ENCODE measurements around the gene ADD1. TPM values are rescaled to one million over a fixed set of nuclear protein-coding genes. Genes with fewer than 3 reads are reported as not detected.

The ADD1 gene
- total RNA-seq, 1 experiment from 2014 or later, result 232 TPM

DNA sequence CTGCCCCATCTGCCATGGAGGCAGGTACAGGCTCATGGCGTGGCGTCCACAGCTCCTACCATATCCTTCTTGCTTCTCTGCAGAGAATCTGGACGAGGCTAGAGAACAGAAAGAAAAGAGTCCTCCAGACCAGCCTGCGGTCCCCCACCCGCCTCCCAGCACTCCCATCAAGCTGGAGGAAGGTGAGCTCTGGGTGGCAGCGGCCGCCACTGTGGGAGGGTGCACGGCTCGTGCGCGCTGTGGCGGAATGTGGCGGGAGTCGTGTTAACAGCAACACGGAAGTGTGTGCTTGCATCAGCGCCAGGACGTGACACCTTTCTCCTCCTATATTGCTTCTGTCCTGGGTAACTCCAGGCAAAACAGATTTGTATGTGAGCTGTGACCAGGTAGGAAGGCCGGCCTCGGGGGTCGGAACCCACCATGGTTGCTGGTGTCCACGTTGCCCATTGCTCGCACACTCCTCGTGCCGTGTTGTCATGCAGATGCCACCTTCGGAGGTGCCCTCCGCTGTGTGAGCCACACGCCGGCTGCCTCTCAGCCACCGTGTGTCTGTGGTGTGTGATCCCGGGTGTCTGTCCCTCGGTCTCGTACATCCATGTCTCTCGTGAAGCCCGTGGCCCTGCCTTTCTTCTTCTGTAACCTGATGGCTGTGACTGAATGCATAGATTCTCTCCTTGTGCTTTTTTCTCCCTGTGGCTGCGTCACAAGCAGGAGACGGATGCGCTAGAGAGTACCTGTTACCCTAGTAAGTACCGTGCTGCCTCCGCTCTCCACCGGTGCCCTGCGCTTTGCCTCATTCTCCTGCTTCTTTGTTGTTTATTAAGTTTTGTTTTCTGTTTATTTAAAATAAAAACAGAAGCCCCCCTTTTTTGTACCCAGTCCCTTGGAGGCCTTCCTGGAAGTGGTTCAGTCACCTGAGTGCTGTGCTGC lies 82.6 kb downstream of the ADD1 start:
- BruUV-seq (replicated peaks), result no TSS peak
- no peaks in the 10 kb centered on the region for H3K9me3 ChIP-seq (ENCODE audit: low read depth, low read length, poor library complexity, severe bottlenecking)
- H3K27me3 ChIP-seq (replicated peaks; ENCODE audit: insufficient read depth, low read depth, low read length, poor library complexity), result no peaks in the 10 kb centered on the region
- no peaks in the 10 kb centered on the region for H3K4me1 ChIP-seq (ENCODE audit: insufficient read depth, low read length, poor library complexity, severe bottlenecking)
- H3K36me3 ChIP-seq (ENCODE audit: insufficient read depth, low read length, poor library complexity, severe bottlenecking), result peaks cover 43% of the 10 kb centered on the region
- no peak overlapping the region for H3K4me3 ChIP-seq (ENCODE audit: low read depth, low read length, poor library complexity, severe bottlenecking)
- H3K27ac ChIP-seq (ENCODE audit: low read depth, low read length, poor library complexity, severe bottlenecking), result no peak overlapping the region
- intact Hi-C loops (cut with micrococcal nuclease; ENCODE audit: unreplicated experiment), result no loop called here
- no peak for DNase-seq (ENCODE audit: low spot score)
- POLR2A ChIA-PET (ENCODE audit: low non-redundant PET), result no interaction called here
- CTCF ChIA-PET, result no interaction called here
- no peak for TF ChIP-seq EZH2 (IDR thresholded peaks at IDR 0.05; ENCODE audit: borderline replicate concordance, low read depth, low read length, poor library complexity, severe bottlenecking)
- TF ChIP-seq, protein P1, sequence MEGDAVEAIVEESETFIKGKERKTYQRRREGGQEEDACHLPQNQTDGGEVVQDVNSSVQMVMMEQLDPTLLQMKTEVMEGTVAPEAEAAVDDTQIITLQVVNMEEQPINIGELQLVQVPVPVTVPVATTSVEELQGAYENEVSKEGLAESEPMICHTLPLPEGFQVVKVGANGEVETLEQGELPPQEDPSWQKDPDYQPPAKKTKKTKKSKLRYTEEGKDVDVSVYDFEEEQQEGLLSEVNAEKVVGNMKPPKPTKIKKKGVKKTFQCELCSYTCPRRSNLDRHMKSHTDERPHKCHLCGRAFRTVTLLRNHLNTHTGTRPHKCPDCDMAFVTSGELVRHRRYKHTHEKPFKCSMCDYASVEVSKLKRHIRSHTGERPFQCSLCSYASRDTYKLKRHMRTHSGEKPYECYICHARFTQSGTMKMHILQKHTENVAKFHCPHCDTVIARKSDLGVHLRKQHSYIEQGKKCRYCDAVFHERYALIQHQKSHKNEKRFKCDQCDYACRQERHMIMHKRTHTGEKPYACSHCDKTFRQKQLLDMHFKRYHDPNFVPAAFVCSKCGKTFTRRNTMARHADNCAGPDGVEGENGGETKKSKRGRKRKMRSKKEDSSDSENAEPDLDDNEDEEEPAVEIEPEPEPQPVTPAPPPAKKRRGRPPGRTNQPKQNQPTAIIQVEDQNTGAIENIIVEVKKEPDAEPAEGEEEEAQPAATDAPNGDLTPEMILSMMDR (conservative IDR thresholded peaks at IDR 0.05; ENCODE audit: low read depth, low read length), result no peak

DNA sequence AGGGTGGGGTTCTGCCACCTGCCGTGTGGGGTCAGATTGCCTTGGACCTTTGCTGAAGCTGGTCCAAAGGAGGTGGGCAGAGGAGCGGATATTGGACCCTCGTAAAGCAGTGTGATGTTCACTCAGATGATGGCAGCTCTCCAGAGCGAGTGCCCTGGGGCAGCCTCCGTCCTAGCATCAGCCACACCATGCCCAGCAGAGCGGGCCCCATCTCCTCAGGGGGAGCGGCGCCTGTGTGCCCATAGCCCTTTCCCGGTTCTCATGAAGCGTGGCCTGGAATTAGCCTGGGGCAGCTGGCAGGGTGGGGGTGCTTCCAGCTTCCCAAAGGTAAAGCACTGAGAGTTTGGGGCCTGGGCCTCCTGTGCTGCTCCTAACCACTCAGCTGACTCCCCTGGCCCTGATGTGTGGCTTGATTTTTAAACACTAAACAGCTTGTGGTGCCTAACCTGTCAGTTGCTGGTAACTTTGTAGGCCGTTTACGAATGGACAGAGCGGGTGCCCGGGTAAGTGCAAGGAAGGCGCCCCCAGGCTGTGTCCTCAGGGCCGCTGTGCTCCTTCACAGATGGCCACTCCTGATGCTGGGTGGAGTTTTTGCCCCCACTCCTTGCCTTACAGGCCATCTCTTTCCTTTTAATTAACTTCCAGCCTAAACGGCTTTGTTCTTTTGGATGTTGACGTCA lies 83.5 kb downstream of the ADD1 start:
- Histone ChIP-seq H3K27me3 (replicated peaks; ENCODE audit: insufficient read depth, low read depth, low read length, poor library complexity) (no peaks in the 10 kb centered on the region), H3K4me3 (ENCODE audit: low read depth, low read length, poor library complexity, severe bottlenecking) (no peak overlapping the region), H3K36me3 (ENCODE audit: insufficient read depth, low read length, poor library complexity, severe bottlenecking) (peaks cover 47% of the 10 kb centered on the region), H3K4me1 (ENCODE audit: insufficient read depth, low read length, poor library complexity, severe bottlenecking) (no peaks in the 10 kb centered on the region), H3K9me3 (ENCODE audit: low read depth, low read length, poor library complexity, severe bottlenecking) (no peaks in the 10 kb centered on the region), H3K27ac (ENCODE audit: low read depth, low read length, poor library complexity, severe bottlenecking) (no peak overlapping the region)
- TF ChIP-seq, protein P1 (conservative IDR thresholded peaks at IDR 0.05; ENCODE audit: low read depth, low read length), result no peak
- no peak for TF ChIP-seq EZH2 (IDR thresholded peaks at IDR 0.05; ENCODE audit: borderline replicate concordance, low read depth, low read length, poor library complexity, severe bottlenecking)
- ChIA-PET CTCF (no interaction called here), POLR2A (ENCODE audit: low non-redundant PET) (no interaction called here)
- DNase-seq (ENCODE audit: low spot score), result no peak
- no TSS peak for BruUV-seq (replicated peaks)
- intact Hi-C loops (cut with micrococcal nuclease; ENCODE audit: unreplicated experiment), result no loop called here

DNA sequence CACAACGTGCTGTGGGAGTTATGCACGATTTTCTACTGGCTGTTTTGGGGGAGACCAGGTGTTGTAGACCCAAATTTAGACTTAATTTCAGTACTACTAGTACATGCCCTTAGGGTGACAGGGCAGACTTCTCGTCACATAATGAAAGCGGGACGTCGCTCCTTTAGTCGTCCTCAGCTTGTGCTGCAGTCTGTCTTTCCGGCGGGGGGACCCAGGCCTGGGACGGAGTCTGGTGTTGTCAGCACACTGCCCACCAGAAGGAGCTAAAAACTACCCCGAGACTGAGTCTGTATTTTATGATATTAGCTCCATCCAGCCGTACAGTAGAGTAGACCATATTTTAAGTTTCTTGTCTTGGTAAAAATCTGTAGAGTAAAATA lies 84.0 kb downstream of the ADD1 start:
- POLR2A ChIA-PET (ENCODE audit: low non-redundant PET), result no interaction called here
- CTCF ChIA-PET, result no interaction called here
- Histone ChIP-seq H3K4me1 (ENCODE audit: insufficient read depth, low read length, poor library complexity, severe bottlenecking) (peaks cover 3% of the 10 kb centered on the region), H3K4me3 (ENCODE audit: low read depth, low read length, poor library complexity, severe bottlenecking) (no peak overlapping the region), H3K36me3 (ENCODE audit: insufficient read depth, low read length, poor library complexity, severe bottlenecking) (peaks cover 50% of the 10 kb centered on the region), H3K27ac (ENCODE audit: low read depth, low read length, poor library complexity, severe bottlenecking) (no peak overlapping the region), H3K9me3 (ENCODE audit: low read depth, low read length, poor library complexity, severe bottlenecking) (no peaks in the 10 kb centered on the region), H3K27me3 (replicated peaks; ENCODE audit: insufficient read depth, low read depth, low read length, poor library complexity) (no peaks in the 10 kb centered on the region)
- no TSS peak for BruUV-seq (replicated peaks)
- TF ChIP-seq EZH2 (IDR thresholded peaks at IDR 0.05; ENCODE audit: borderline replicate concordance, low read depth, low read length, poor library complexity, severe bottlenecking), result no peak
- TF ChIP-seq, protein P1 (conservative IDR thresholded peaks at IDR 0.05; ENCODE audit: low read depth, low read length), result no peak
- intact Hi-C loops (cut with micrococcal nuclease; ENCODE audit: unreplicated experiment), result no loop called here
- DNase-seq (ENCODE audit: low spot score), result no peak
